ENCODE data around the gene CDK5R1.

CDK5R1 gene

GRCh38 chr17:32503251-32504165, 16.7 kb downstream of the CDK5R1 start:
- peak overlapping the region; percentile 27 for H3K4me2 ChIP-seq (ENCODE audit: low read depth, low read length)
- H3K9me2 ChIP-seq (replicated peaks; ENCODE audit: insufficient read depth, low read length): no peaks in the 10 kb centered on the region
- no peaks in the 10 kb centered on the region for H3K9me3 ChIP-seq (replicated peaks; ENCODE audit: insufficient read depth, low read length)
- H3K27me3 ChIP-seq (replicated peaks; ENCODE audit: insufficient read depth, low read length): no peaks in the 10 kb centered on the region
- H3K4me3 ChIP-seq (ENCODE audit: low read length): no peak overlapping the region
- H3K79me2 ChIP-seq (ENCODE audit: low read length): no peaks in the 10 kb centered on the region
- H3K9ac ChIP-seq (ENCODE audit: low read length): peak overlapping the region; percentile 24; the same call in 1 of the 2 replicates
- no peaks in the 10 kb centered on the region for H4K20me1 ChIP-seq (ENCODE audit: insufficient read depth, low read length)
- H3K4me1 ChIP-seq (ENCODE audit: low read length): peaks cover 32% of the 10 kb centered on the region
- no peaks in the 10 kb centered on the region for H3K36me3 ChIP-seq (replicated peaks; ENCODE audit: insufficient read depth, low read length)
- peak; percentile 76 for DNase-seq
- TF ChIP-seq, protein P1, sequence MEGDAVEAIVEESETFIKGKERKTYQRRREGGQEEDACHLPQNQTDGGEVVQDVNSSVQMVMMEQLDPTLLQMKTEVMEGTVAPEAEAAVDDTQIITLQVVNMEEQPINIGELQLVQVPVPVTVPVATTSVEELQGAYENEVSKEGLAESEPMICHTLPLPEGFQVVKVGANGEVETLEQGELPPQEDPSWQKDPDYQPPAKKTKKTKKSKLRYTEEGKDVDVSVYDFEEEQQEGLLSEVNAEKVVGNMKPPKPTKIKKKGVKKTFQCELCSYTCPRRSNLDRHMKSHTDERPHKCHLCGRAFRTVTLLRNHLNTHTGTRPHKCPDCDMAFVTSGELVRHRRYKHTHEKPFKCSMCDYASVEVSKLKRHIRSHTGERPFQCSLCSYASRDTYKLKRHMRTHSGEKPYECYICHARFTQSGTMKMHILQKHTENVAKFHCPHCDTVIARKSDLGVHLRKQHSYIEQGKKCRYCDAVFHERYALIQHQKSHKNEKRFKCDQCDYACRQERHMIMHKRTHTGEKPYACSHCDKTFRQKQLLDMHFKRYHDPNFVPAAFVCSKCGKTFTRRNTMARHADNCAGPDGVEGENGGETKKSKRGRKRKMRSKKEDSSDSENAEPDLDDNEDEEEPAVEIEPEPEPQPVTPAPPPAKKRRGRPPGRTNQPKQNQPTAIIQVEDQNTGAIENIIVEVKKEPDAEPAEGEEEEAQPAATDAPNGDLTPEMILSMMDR (IDR thresholded peaks at IDR 0.05; ENCODE audit: low read length): no peak
- TF ChIP-seq EZH2 (optimal IDR thresholded peaks at IDR 0.05; ENCODE audit: low read depth, low read length): no peak
- TF ChIP-seq EZH2phosphoT487 (IDR thresholded peaks at IDR 0.05; ENCODE audit: low read length): no peak
- no peak overlapping the region for H2AFZ ChIP-seq (ENCODE audit: low read length)
- peak overlapping the region; percentile 73 for H3K27ac ChIP-seq (ENCODE audit: low read length)
- H3F3A ChIP-seq (ENCODE audit: insufficient read depth, low read length): peaks cover 23% of the 10 kb centered on the region; the same call in 1 of the 2 replicates

DNA sequence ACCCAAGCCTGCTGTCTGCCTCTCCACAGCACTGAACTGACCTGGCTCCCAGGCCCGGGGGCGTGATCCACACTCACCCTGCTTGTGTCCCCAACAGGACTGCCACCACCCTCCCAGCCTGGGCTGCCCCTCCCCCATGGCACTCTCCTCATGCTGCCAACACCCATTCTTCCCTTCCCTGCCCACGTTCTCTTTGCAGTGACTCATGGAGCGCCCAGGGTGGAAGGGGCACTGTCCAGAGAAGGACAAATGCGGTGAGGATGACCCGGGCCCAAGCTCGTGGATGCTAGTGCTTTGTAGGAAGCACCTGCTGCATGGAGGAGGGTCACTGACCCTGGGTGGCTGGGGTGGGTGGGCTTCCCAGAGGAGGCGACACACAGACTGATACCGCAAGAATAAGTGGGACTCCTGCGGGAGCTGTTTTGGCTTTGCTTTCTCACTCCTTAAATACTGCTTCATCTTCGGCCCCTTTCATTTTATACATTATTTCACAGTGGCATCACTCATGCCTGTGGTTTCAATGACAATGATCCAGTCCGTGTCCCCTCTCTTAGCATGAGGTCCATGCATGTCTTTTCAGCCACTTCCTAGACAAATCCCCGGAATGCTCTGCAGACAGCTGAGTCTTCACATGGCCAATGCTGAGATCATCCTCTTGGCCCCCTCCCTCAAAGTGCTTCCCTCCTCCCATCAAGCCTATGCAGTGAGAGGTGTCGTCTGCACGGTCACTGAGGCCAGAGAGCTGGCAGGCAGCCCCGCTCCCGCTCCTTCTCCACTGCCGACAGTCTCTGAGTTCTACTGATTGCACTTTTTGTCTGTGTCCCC, 17.6 kb downstream of the CDK5R1 start:
- H3K4me2 ChIP-seq (ENCODE audit: low read depth, low read length): peak overlapping the region; percentile 27
- H3K79me2 ChIP-seq (ENCODE audit: low read length): no peaks in the 10 kb centered on the region
- no peak overlapping the region for H2AFZ ChIP-seq (ENCODE audit: low read length)
- H4K20me1 ChIP-seq (ENCODE audit: insufficient read depth, low read length): no peaks in the 10 kb centered on the region
- H3F3A ChIP-seq (ENCODE audit: insufficient read depth, low read length): peaks cover 23% of the 10 kb centered on the region; the same call in 1 of the 2 replicates
- H3K27me3 ChIP-seq (replicated peaks; ENCODE audit: insufficient read depth, low read length): no peaks in the 10 kb centered on the region
- H3K9ac ChIP-seq (ENCODE audit: low read length): peak overlapping the region; percentile 24; the same call in 1 of the 2 replicates
- TF ChIP-seq EZH2 (optimal IDR thresholded peaks at IDR 0.05; ENCODE audit: low read depth, low read length) (no peak), EZH2phosphoT487 (IDR thresholded peaks at IDR 0.05; ENCODE audit: low read length) (no peak)
- TF ChIP-seq, protein P1 (IDR thresholded peaks at IDR 0.05; ENCODE audit: low read length): no peak
- H3K9me2 ChIP-seq (replicated peaks; ENCODE audit: insufficient read depth, low read length): no peaks in the 10 kb centered on the region
- no peaks in the 10 kb centered on the region for H3K36me3 ChIP-seq (replicated peaks; ENCODE audit: insufficient read depth, low read length)
- H3K4me1 ChIP-seq (ENCODE audit: low read length): peaks cover 32% of the 10 kb centered on the region
- no peaks in the 10 kb centered on the region for H3K9me3 ChIP-seq (replicated peaks; ENCODE audit: insufficient read depth, low read length)
- H3K4me3 ChIP-seq (ENCODE audit: low read length): peak overlapping the region; percentile 21; the same call in 1 of the 2 replicates
- peak overlapping the region; percentile 73 for H3K27ac ChIP-seq (ENCODE audit: low read length)
- DNase-seq: no peak

GRCh38 chr17:32508926-32509325, 22.1 kb downstream of the CDK5R1 start:
- Histone ChIP-seq H3K4me1 (ENCODE audit: low read length) (peaks cover 17% of the 10 kb centered on the region), H3K4me3 (ENCODE audit: low read length) (no peak overlapping the region), H2AFZ (ENCODE audit: low read length) (no peak overlapping the region), H3K27ac (ENCODE audit: low read length) (no peak overlapping the region), H3F3A (ENCODE audit: insufficient read depth, low read length) (peaks cover 11% of the 10 kb centered on the region; the same call in 1 of the 2 replicates), H4K20me1 (ENCODE audit: insufficient read depth, low read length) (no peaks in the 10 kb centered on the region), H3K27me3 (replicated peaks; ENCODE audit: insufficient read depth, low read length) (no peaks in the 10 kb centered on the region), H3K79me2 (ENCODE audit: low read length) (no peaks in the 10 kb centered on the region), H3K9me2 (replicated peaks; ENCODE audit: insufficient read depth, low read length) (no peaks in the 10 kb centered on the region), H3K36me3 (replicated peaks; ENCODE audit: insufficient read depth, low read length) (no peaks in the 10 kb centered on the region), H3K9me3 (replicated peaks; ENCODE audit: insufficient read depth, low read length) (no peaks in the 10 kb centered on the region), H3K4me2 (ENCODE audit: low read depth, low read length) (no peak overlapping the region), H3K9ac (ENCODE audit: low read length) (no peak overlapping the region)
- DNase-seq: no peak
- TF ChIP-seq, protein P1 (IDR thresholded peaks at IDR 0.05; ENCODE audit: low read length): no peak
- TF ChIP-seq EZH2 (optimal IDR thresholded peaks at IDR 0.05; ENCODE audit: low read depth, low read length) (no peak), EZH2phosphoT487 (IDR thresholded peaks at IDR 0.05; ENCODE audit: low read length) (no peak)
